GM20000 (cell line): ENCODE measurements around the gene C1orf21.

Experiments
- DNase-seq: peaks from one replicate; pipeline ENCODE4 v3.0.0; 2012; ENCODE audit warnings: low spot score
- CTCF ChIP-seq: IDR thresholded peaks from 2 replicates; pipeline ENCODE4 v1.5.1; 2012; ENCODE audit warnings: mild to moderate bottlenecking, control low read depth; ENCODE audit errors: extremely low read depth, missing control alignments

C1orf21 gene

GRCh38 chr1:184416481-184416880 lies 29.7 kb downstream of the C1orf21 start:
- TF ChIP-seq CTCF, result no peak
- no peak for DNase-seq

- DNase-seq, result no peak
- no peak for TF ChIP-seq CTCF
These were observed 30.1 kb downstream of the C1orf21 start for GRCh38 chr1:184416946-184417345.

- no peak for TF ChIP-seq CTCF
- no peak for DNase-seq
These were observed 31.1 kb downstream of the C1orf21 start for GRCh38 chr1:184417916-184418315.

GRCh38 chr1:184418652-184419349 lies 32.0 kb downstream of the C1orf21 start:
- no peak for DNase-seq

GRCh38 chr1:184419350-184420161 lies 32.7 kb downstream of the C1orf21 start:
- DNase-seq, result no peak
- TF ChIP-seq CTCF, result no peak

More at GRCh38 chr1:184418652-184419349, 32.0 kb downstream of the C1orf21 start:
- no peak for TF ChIP-seq CTCF

- no peak for DNase-seq
- TF ChIP-seq CTCF, result no peak
These were observed 35.8 kb downstream of the C1orf21 start for GRCh38 chr1:184422490-184423233.

- TF ChIP-seq CTCF, result no peak
- no peak for DNase-seq
These were observed 36.8 kb downstream of the C1orf21 start for GRCh38 chr1:184423649-184424048.
